SW480 (cell line): ENCODE results near the gene SRBD1.

ENCODE experiments used
- DNase-seq: peaks from one replicate; pipeline ENCODE4 v3.0.0-alpha.2; 2016; ENCODE audit warnings: low spot score

SRBD1 gene

GRCh38 chr2:45631955-45632354, 20.9 kb upstream of the SRBD1 start:
- DNase-seq = no peak

- DNase-seq = no peak
These were observed 20.3 kb upstream of the SRBD1 start for GRCh38 chr2:45631319-45631718.

- DNase-seq = no peak
These were observed 18.9 kb upstream of the SRBD1 start for GRCh38 chr2:45629971-45630370.

- DNase-seq = no peak
These were observed 16.8 kb upstream of the SRBD1 start for GRCh38 chr2:45627911-45628310.

- no peak for DNase-seq
These were observed 15.5 kb upstream of the SRBD1 start for GRCh38 chr2:45626387-45627221.

GRCh38 chr2:45625824-45626223, 14.8 kb upstream of the SRBD1 start:
- no peak for DNase-seq

GRCh38 chr2:45623098-45623497, 12.0 kb upstream of the SRBD1 start:
- no peak for DNase-seq

- DNase-seq = no peak
These were observed 11.4 kb upstream of the SRBD1 start for GRCh38 chr2:45622336-45623075.

GRCh38 chr2:45617496-45617895, 6.4 kb upstream of the SRBD1 start:
- no peak for DNase-seq

- no peak for DNase-seq
These were observed 5.8 kb upstream of the SRBD1 start for GRCh38 chr2:45616658-45617411.

- DNase-seq = no peak
These were observed 3.9 kb upstream of the SRBD1 start for GRCh38 chr2:45614871-45615415.

- DNase-seq = no peak
These were observed 3.3 kb upstream of the SRBD1 start for GRCh38 chr2:45614330-45614729.

GRCh38 chr2:45612731-45613130, 1.7 kb upstream of the SRBD1 start:
- no peak for DNase-seq

- peak; percentile 35 for DNase-seq
These were observed 1.2 kb upstream of the SRBD1 start for GRCh38 chr2:45612285-45612684.

- peak; percentile 86 for DNase-seq
These were observed 617 bp downstream of the SRBD1 start for GRCh38 chr2:45610281-45611019.

GRCh38 chr2:45607701-45608100, 3.4 kb downstream of the SRBD1 start:
- peak; percentile 28 for DNase-seq

GRCh38 chr2:45606796-45607195, 4.3 kb downstream of the SRBD1 start:
- no peak for DNase-seq

GRCh38 chr2:45605116-45605515, 6.0 kb downstream of the SRBD1 start:
- DNase-seq = no peak

- no peak for DNase-seq
These were observed 8.4 kb downstream of the SRBD1 start for GRCh38 chr2:45602624-45603023.

GRCh38 chr2:45598545-45598944, 12.5 kb downstream of the SRBD1 start:
- DNase-seq = no peak

- DNase-seq = no peak
These were observed 14.3 kb downstream of the SRBD1 start for GRCh38 chr2:45596761-45597160.
